Dermis microvascular lymphatic vessel endothelial cell (primary cell): ENCODE data around the gene HSPA9. TPM values are rescaled to one million over a fixed set of nuclear protein-coding genes. Genes with fewer than 3 reads are reported as not detected.

Experiments
- DNase-seq, 2 donors: peaks; one replicate each; pipeline versions ENCODE4 v3.0.0 to v3.0.0-alpha.2; 2010; ENCODE audit warnings: low read depth in 2 of 2
- total RNA-seq: library from RNA; depleted of rRNA; stranded (reverse); fragments of >200 nt; gene quantifications from 2 replicates; pipeline ENCODE4 v1.2.1, GENCODE V29; 2014

The HSPA9 gene
- total RNA-seq, 1 donor from 2014 or later = 212 TPM

- DNase-seq = no peak
Observed at GRCh38 chr5:138595180-138595795, 20.1 kb upstream of the HSPA9 start.

- no peak for DNase-seq
Observed at GRCh38 chr5:138594305-138595058, 19.3 kb upstream of the HSPA9 start.

- no peak for DNase-seq
Observed at GRCh38 chr5:138588013-138588788, 13.0 kb upstream of the HSPA9 start.

- DNase-seq = no peak
Observed at GRCh38 chr5:138585157-138585556, 10.0 kb upstream of the HSPA9 start.

GRCh38 chr5:138583984-138584637 is 8.9 kb upstream of the HSPA9 start:
- no peak for DNase-seq

- no peak for DNase-seq
Observed at GRCh38 chr5:138582959-138583358, 7.8 kb upstream of the HSPA9 start.

- DNase-seq = no peak
Observed at GRCh38 chr5:138580777-138581176, 5.6 kb upstream of the HSPA9 start.

GRCh38 chr5:138580001-138580400 is 4.8 kb upstream of the HSPA9 start:
- DNase-seq = no peak

GRCh38 chr5:138579517-138579863 is 4.3 kb upstream of the HSPA9 start:
- DNase-seq = no peak

- no peak for DNase-seq
Observed at GRCh38 chr5:138577452-138577851, 2.3 kb upstream of the HSPA9 start.

- DNase-seq = peak; percentile 7 to 62
Observed at GRCh38 chr5:138574744-138575193, 432 bp downstream of the HSPA9 start.

- peak in 1 of 2 donors; percentile 10 for DNase-seq
Observed at GRCh38 chr5:138573949-138574670, 1.1 kb downstream of the HSPA9 start.

- no peak for DNase-seq
Observed at GRCh38 chr5:138573223-138573622, 2.0 kb downstream of the HSPA9 start.

- DNase-seq = no peak
Observed at GRCh38 chr5:138570871-138571270, 4.3 kb downstream of the HSPA9 start.

- no peak for DNase-seq
Observed at GRCh38 chr5:138569782-138570181, 5.4 kb downstream of the HSPA9 start.

GRCh38 chr5:138568061-138568824 is 7.0 kb downstream of the HSPA9 start:
- no peak for DNase-seq

GRCh38 chr5:138566792-138567191 is 8.4 kb downstream of the HSPA9 start:
- no peak for DNase-seq

- DNase-seq = no peak
Observed at GRCh38 chr5:138565100-138565821, 9.9 kb downstream of the HSPA9 start.

- DNase-seq = no peak
Observed at GRCh38 chr5:138564242-138564641, 11.0 kb downstream of the HSPA9 start.
